Sigmoid colon (tissue), 7 donors: ENCODE data around the gene MFSD6. TPM values are rescaled to one million over a fixed set of nuclear protein-coding genes. Genes with fewer than 3 reads are reported as not detected.

ENCODE experiments used
- DNase-seq: peaks from one replicate; pipeline ENCODE4 v3.0.0-alpha.2; 2019
- H3K27ac ChIP-seq, 4 donors: fragments of 200-600 bp; sonication (generic); one replicate each; pipeline ENCODE4 v1.5.1; 2016 to 2019; ENCODE audit warnings: mild to moderate bottlenecking in 1 of 4
- H3K27me3 ChIP-seq, 3 donors: fragments of 200-600 bp; sonication (generic); one replicate each; pipeline ENCODE4 v1.5.1; 2019; ENCODE audit warnings: mild to moderate bottlenecking in 1 of 3
- H3K36me3 ChIP-seq, 4 donors: fragments of 200-600 bp; sonication (generic); one replicate each; pipeline ENCODE4 v1.5.1; 2016 to 2019
- H3K4me1 ChIP-seq, 4 donors: fragments of 200-600 bp; sonication (generic); one replicate each; pipeline ENCODE4 v1.5.1; 2017 to 2019
- H3K4me3 ChIP-seq, 4 donors: fragments of 200-600 bp; sonication (generic); one replicate each; pipeline ENCODE4 v1.5.1; 2017 to 2019; ENCODE audit warnings: mild to moderate bottlenecking in 2 of 4, moderate library complexity in 1 of 4
- H3K9me3 ChIP-seq, 4 donors: fragments of 200-600 bp in 3 of 4; sonication (generic) in 3 of 4; one replicate each; pipeline versions ENCODE4 v1.5.1 to v1.6.1; 2013 to 2019
- EP300 ChIP-seq, 4 donors: sonication (generic); formaldehyde crosslinking; IDR thresholded peaks; one replicate each; pipeline ENCODE4 v1.6.1; 2017; ENCODE audit warnings: antibody characterized with exemption in 4 of 4
- POLR2A ChIP-seq, 2 donors: fragments of 450-650 bp; IDR thresholded peaks; one replicate each; pipeline ENCODE4 v1.6.1; 2016; ENCODE audit warnings: antibody characterized with exemption in 2 of 2, mild to moderate bottlenecking in 2 of 2, moderate library complexity in 2 of 2
- POLR2AphosphoS5 ChIP-seq, 4 donors: sonication (generic); formaldehyde crosslinking; IDR thresholded peaks; one replicate each; pipeline ENCODE4 v1.6.1; 2017; ENCODE audit warnings: antibody characterized with exemption in 4 of 4
- WGBS, 2 donors: extraction: QIAGEN DNeasy Blood & Tissue Kit; methylation state at CpG; one replicate each; pipeline ENCODE4 v1.1.7; 2013; 5-methylcytosine and 5-hydroxymethylcytosine counted together
- intact Hi-C: fragments of 100-400 bp; cut with DNase I; formaldehyde crosslinking; loops from one replicate; pipeline ENCODE4 v1.15.1; 2023
- polyA plus RNA-seq, 3 donors: library from polyadenylated mRNA; stranded (reverse); fragments of 200-250 nt; gene quantifications; one replicate each; pipeline ENCODE4 v1.2.3, GENCODE V29; 2013
- total RNA-seq, 4 donors: library from RNA; depleted of rRNA; stranded (reverse); fragments of >200 nt; gene quantifications; one replicate each; pipeline ENCODE4 v1.1.0, GENCODE V29; 2016
- TF ChIP-seq, protein P1 (sequence below), 4 experiments: fragments of 450-650 bp in 3 of 4; fragments of 200-600 bp in 1 of 4; IDR thresholded peaks; one replicate each; pipeline ENCODE4 v1.5.1; 2016 to 2019; ENCODE audit warnings: antibody characterized with exemption in 4 of 4, mild to moderate bottlenecking in 3 of 4, moderate library complexity in 2 of 4
- donor health status: healthy with polysubstance abuse.
- donor health status: Bipolar disorder and iron deficiency.
- donor health status: healthy.

The MFSD6 gene
- total and polyA plus RNA-seq, 7 donors, result 8.4 to 87.5 (median 46.7) TPM

DNA sequence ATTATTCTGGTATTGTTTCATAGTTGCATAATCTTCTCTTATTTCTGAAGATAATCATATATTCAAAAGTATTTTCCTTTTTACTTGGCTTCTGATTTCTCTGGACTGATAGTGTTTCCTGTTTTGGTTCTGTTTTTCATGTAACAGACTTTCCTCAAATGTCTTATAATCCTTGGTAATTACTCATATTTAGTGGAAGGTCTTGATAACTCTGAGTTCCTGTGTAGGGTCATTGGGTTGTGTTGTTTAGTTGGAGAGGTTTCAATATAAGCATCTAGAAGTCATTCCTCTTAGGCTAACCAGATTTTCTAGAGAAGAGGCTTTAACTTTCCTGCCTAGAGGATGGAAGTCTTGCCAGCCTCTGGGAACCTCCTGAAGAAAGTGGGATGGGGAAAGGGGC lies 23.8 kb downstream of the MFSD6 start:
- intact Hi-C loops, result loop anchor here (1.0 kb wide), 1 partner anchor 9 kb away; no protein-coding TSS in a partner anchor
- Histone ChIP-seq H3K4me3 (no peak overlapping the region), H3K27ac (peak overlapping the region in 2 of 4 donors; percentile 14 to 22), H3K9me3 (no peaks in the 10 kb centered on the region), H3K36me3 (peaks cover 0 to 10% (median 5%) of the 10 kb centered on the region in 4 donors), H3K4me1 (peaks cover 0 to 14% (median 13%) of the 10 kb centered on the region in 4 donors), H3K27me3 (no peaks in the 10 kb centered on the region)
- TF ChIP-seq EP300 (IDR thresholded peaks at IDR 0.05) (no peak), POLR2A (IDR thresholded peaks at IDR 0.05) (no peak), POLR2AphosphoS5 (IDR thresholded peaks at IDR 0.05) (no peak)
- TF ChIP-seq, protein P1, sequence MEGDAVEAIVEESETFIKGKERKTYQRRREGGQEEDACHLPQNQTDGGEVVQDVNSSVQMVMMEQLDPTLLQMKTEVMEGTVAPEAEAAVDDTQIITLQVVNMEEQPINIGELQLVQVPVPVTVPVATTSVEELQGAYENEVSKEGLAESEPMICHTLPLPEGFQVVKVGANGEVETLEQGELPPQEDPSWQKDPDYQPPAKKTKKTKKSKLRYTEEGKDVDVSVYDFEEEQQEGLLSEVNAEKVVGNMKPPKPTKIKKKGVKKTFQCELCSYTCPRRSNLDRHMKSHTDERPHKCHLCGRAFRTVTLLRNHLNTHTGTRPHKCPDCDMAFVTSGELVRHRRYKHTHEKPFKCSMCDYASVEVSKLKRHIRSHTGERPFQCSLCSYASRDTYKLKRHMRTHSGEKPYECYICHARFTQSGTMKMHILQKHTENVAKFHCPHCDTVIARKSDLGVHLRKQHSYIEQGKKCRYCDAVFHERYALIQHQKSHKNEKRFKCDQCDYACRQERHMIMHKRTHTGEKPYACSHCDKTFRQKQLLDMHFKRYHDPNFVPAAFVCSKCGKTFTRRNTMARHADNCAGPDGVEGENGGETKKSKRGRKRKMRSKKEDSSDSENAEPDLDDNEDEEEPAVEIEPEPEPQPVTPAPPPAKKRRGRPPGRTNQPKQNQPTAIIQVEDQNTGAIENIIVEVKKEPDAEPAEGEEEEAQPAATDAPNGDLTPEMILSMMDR (IDR thresholded peaks at IDR 0.05), result no peak
- no peak for DNase-seq

- peaks cover 4 to 18% (median 12%) of the 10 kb centered on the region in 4 donors for H3K36me3 ChIP-seq
- no peaks in the 10 kb centered on the region for H3K9me3 ChIP-seq
- H3K27ac ChIP-seq, result peak overlapping the region in 3 of 4 donors; percentile 14 to 22 (median 20)
- peaks cover 0 to 14% (median 13%) of the 10 kb centered on the region in 4 donors for H3K4me1 ChIP-seq
- H3K27me3 ChIP-seq, result no peaks in the 10 kb centered on the region
- no peak for TF ChIP-seq EP300 (IDR thresholded peaks at IDR 0.05)
- TF ChIP-seq POLR2A (IDR thresholded peaks at IDR 0.05), result no peak
- no peak for TF ChIP-seq POLR2AphosphoS5 (IDR thresholded peaks at IDR 0.05)
- TF ChIP-seq, protein P1 (IDR thresholded peaks at IDR 0.05), result no peak
- DNase-seq, result no peak
- intact Hi-C loops, result loop anchor here (1.0 kb wide), 1 partner anchor 9 kb away; no protein-coding TSS in a partner anchor
- H3K4me3 ChIP-seq, result no peak overlapping the region
- WGBS, 2 donors, result 17 to 53% methylated on average over 5 of the region's 5 CpGs
Observed at GRCh38 chr2:190432567-190433231, 24.5 kb downstream of the MFSD6 start.

GRCh38 chr2:190435031-190435670 lies 27.0 kb downstream of the MFSD6 start:
- peaks cover 4 to 18% (median 12%) of the 10 kb centered on the region in 4 donors for H3K36me3 ChIP-seq
- H3K9me3 ChIP-seq, result no peaks in the 10 kb centered on the region
- TF ChIP-seq EP300 (IDR thresholded peaks at IDR 0.05), result no peak
- no peak for TF ChIP-seq POLR2A (IDR thresholded peaks at IDR 0.05)
- TF ChIP-seq, protein P1 (IDR thresholded peaks at IDR 0.05), result no peak
- no peak for TF ChIP-seq POLR2AphosphoS5 (IDR thresholded peaks at IDR 0.05)
- H3K4me1 ChIP-seq, result peaks cover 0 to 14% (median 13%) of the 10 kb centered on the region in 4 donors
- no peak for DNase-seq
- H3K27ac ChIP-seq, result no peak overlapping the region
- intact Hi-C loops, result no loop called here
- H3K4me3 ChIP-seq, result no peak overlapping the region
- no peaks in the 10 kb centered on the region for H3K27me3 ChIP-seq
- 72 to 89% methylated on average over 2 of the region's 2 CpGs for WGBS, 2 donors

GRCh38 chr2:190436557-190436956 lies 28.4 kb downstream of the MFSD6 start:
- peaks cover 0 to 18% (median 16%) of the 10 kb centered on the region in 4 donors for H3K4me1 ChIP-seq
- H3K27me3 ChIP-seq, result no peaks in the 10 kb centered on the region
- no peak overlapping the region for H3K4me3 ChIP-seq
- H3K36me3 ChIP-seq, result peaks cover 4 to 18% (median 12%) of the 10 kb centered on the region in 4 donors
- H3K27ac ChIP-seq, result no peak overlapping the region
- DNase-seq, result no peak
- H3K9me3 ChIP-seq, result no peaks in the 10 kb centered on the region
- TF ChIP-seq POLR2AphosphoS5 (IDR thresholded peaks at IDR 0.05) (no peak), EP300 (IDR thresholded peaks at IDR 0.05) (no peak), POLR2A (IDR thresholded peaks at IDR 0.05) (no peak)
- TF ChIP-seq, protein P1 (IDR thresholded peaks at IDR 0.05), result no peak
- intact Hi-C loops, result no loop called here
- WGBS, 2 donors, result 90 to 94% methylated on average over 5 of the region's 5 CpGs
